Mesothelial cell of epicardium (in vitro differentiated cells): ENCODE results near the gene CUEDC2. TPM values are rescaled to one million over a fixed set of nuclear protein-coding genes. Genes with fewer than 3 reads are reported as not detected.

Experiments
- DNase-seq, 2 experiments: peaks; one replicate each; pipeline ENCODE4 v3.0.0; 2021; ENCODE audit warnings: low spot score in 2 of 2; ENCODE audit not compliant: unreplicated experiment in 2 of 2
- H3K27ac Mint-ChIP-seq: 2 replicates; pipeline ENCODE4 v1.8.0; 2021; ENCODE audit warnings: mixed read lengths
- H3K27me3 Mint-ChIP-seq: 2 replicates; pipeline ENCODE4 v1.8.0; 2021; ENCODE audit warnings: low read depth, mixed read lengths
- H3K36me3 Mint-ChIP-seq: 2 replicates; pipeline ENCODE4 v1.8.0; 2021; ENCODE audit warnings: mixed read lengths
- H3K4me1 Mint-ChIP-seq: 2 replicates; pipeline ENCODE4 v1.8.0; 2021; ENCODE audit warnings: mixed read lengths
- H3K4me3 Mint-ChIP-seq: 2 replicates; pipeline ENCODE4 v1.8.0; 2021; ENCODE audit warnings: mild to moderate bottlenecking, moderate library complexity, mixed read lengths
- H3K9me3 Mint-ChIP-seq: 2 replicates; pipeline ENCODE4 v1.8.0; 2021; ENCODE audit warnings: mixed read lengths
- microRNA-seq: library from miRNA; unstranded; fragments of <30 nt; microRNA quantifications from one replicate; pipeline ENCODE4 v1.2.0, GENCODE V29; 2021; ENCODE audit warnings: inconsistent platforms, mixed read lengths
- total RNA-seq: library from RNA; stranded (reverse); gene quantifications from 3 replicates; pipeline ENCODE4 v1.2.1, GENCODE V29; 2021
- TF ChIP-seq, protein P1 (sequence below): fragments of 200-600 bp; sonication (generic); IDR thresholded peaks from one replicate; pipeline ENCODE4 v1.5.0; 2021; ENCODE audit warnings: antibody characterized with exemption; ENCODE audit not compliant: unreplicated experiment

CUEDC2 gene
- total RNA-seq, 1 donor from 2014 or later: 75.6 TPM

DNA sequence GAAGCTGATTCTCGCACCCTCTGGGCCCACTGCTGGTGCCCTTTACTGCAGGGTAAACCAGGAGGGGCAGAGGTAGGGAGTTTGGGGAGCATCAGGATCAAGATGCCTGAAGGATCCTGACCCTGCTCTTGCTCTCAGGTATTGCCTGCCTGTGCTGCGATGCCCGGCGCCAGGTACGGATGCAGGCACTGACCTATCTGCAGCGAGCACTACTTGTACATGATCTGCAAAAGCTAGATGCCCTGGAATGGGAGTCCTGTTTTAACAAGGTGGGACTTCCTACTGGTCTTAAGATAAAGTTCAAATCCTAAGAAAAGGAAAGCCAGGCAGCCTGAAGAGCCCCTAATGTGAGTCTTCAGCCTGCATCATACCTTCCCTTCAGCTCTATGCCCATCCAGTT lies 53.0 kb downstream of the CUEDC2 start:
- Mint-ChIP-seq H3K4me3 (no peak overlapping the region), H3K36me3 (peaks cover 24% of the 10 kb centered on the region), H3K9me3 (no peaks in the 10 kb centered on the region), H3K27ac (no peak overlapping the region), H3K27me3 (no peaks in the 10 kb centered on the region), H3K4me1 (no peaks in the 10 kb centered on the region)
- DNase-seq: no peak
- TF ChIP-seq, protein P1, sequence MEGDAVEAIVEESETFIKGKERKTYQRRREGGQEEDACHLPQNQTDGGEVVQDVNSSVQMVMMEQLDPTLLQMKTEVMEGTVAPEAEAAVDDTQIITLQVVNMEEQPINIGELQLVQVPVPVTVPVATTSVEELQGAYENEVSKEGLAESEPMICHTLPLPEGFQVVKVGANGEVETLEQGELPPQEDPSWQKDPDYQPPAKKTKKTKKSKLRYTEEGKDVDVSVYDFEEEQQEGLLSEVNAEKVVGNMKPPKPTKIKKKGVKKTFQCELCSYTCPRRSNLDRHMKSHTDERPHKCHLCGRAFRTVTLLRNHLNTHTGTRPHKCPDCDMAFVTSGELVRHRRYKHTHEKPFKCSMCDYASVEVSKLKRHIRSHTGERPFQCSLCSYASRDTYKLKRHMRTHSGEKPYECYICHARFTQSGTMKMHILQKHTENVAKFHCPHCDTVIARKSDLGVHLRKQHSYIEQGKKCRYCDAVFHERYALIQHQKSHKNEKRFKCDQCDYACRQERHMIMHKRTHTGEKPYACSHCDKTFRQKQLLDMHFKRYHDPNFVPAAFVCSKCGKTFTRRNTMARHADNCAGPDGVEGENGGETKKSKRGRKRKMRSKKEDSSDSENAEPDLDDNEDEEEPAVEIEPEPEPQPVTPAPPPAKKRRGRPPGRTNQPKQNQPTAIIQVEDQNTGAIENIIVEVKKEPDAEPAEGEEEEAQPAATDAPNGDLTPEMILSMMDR: no peak

DNA sequence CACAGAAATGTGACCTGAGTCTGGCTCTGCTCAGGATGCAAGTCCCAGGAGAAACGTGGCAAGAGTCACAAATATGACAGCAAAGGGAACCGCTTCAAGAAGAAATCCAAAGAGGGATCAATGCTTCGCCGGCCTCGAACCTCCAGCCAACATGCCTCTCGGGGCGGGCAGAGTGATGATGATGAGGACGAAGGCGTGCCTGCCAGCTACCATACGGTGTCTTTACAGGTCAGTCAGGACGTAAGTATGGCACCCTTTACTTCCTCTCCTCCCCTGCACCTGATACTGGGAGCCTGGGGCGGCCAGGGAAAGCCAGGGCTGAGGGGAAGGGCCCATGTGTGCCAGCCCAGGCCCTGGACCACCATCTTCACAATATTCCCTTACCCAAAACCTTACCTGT lies 55.5 kb downstream of the CUEDC2 start:
- H3K27ac Mint-ChIP-seq: no peak overlapping the region
- no peak overlapping the region for H3K4me3 Mint-ChIP-seq
- H3K4me1 Mint-ChIP-seq: no peaks in the 10 kb centered on the region
- no peak for DNase-seq
- no peaks in the 10 kb centered on the region for H3K27me3 Mint-ChIP-seq
- H3K9me3 Mint-ChIP-seq: no peaks in the 10 kb centered on the region
- peaks cover 34% of the 10 kb centered on the region for H3K36me3 Mint-ChIP-seq
- TF ChIP-seq, protein P1: no peak

DNA sequence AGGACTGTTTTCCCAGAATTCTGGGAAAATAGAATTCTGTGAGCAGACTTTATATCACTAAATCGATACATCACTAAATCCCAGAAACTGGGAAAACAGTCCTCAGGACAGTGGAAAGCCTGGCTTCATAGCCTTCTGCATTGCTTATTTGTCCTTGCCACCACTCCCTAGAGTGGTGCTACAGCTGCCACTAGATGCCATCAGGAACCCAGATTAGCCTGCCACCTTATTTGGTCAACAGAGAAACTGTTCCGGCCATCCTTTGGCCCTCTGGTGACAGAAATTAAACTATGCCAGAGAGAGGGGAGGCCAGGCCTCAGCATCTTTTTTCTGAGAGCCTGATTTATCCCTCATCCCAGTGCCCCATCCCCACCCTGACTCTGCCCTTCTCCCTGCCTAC lies 56.5 kb downstream of the CUEDC2 start:
- no peaks in the 10 kb centered on the region for H3K4me1 Mint-ChIP-seq
- TF ChIP-seq, protein P1: no peak

DNA sequence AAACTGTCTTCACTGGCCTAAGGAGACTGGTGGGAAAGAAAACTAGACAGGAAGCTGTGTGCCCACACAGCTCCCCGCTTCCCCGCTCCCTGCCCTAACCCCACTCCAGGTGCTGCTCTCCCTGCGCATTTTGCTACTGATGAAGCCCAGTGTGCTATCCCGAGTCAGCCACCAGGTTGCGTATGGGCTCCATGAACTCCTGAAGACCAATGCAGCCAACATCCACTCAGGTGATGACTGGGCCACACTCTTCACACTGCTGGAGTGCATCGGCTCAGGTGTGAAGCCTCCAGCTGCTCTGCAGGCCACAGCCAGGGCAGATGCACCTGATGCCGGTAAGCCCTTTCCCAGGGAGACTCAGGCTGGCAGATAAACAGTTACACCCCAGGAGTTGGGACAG lies 57.1 kb downstream of the CUEDC2 start:
- Mint-ChIP-seq H3K27me3 (no peaks in the 10 kb centered on the region), H3K9me3 (peaks cover 12% of the 10 kb centered on the region), H3K36me3 (peaks cover 41% of the 10 kb centered on the region), H3K4me3 (no peak overlapping the region), H3K27ac (no peak overlapping the region), H3K4me1 (no peaks in the 10 kb centered on the region)
- DNase-seq: no peak
- TF ChIP-seq, protein P1: no peak

More for the DNA sequence above, 56.5 kb downstream of the CUEDC2 start:
- no peak for DNase-seq
- H3K27ac Mint-ChIP-seq: no peak overlapping the region
- peaks cover 7% of the 10 kb centered on the region for H3K9me3 Mint-ChIP-seq
- H3K27me3 Mint-ChIP-seq: no peaks in the 10 kb centered on the region
- H3K36me3 Mint-ChIP-seq: peaks cover 37% of the 10 kb centered on the region
- no peak overlapping the region for H3K4me3 Mint-ChIP-seq

Small RNA genes lying within 50 kb of the gene (microRNA-seq; reads per million reads assigned to microRNA genes)
- gene MIR146B: 439 reads per million, percentile 73 among the genes with 10 or more reads in this experiment

Other genes starting within 250 kb of the CUEDC2 start
- 0.27 to 0.44 TPM (median 0.43 TPM) in 3 replicates for gene ELOVL3, start 206.3 kb downstream of the CUEDC2 start, total RNA-seq
- gene PITX3, start 191.1 kb downstream of the CUEDC2 start, total RNA-seq: not detected in 3 replicates
- 49.3 to 51.1 TPM (median 51.1 TPM) in 3 replicates for gene GBF1, start 187.0 kb downstream of the CUEDC2 start, total RNA-seq
- gene NFKB2, start 36.9 kb downstream of the CUEDC2 start, total RNA-seq: 51.7 to 56.6 TPM (median 55.8 TPM) in 3 replicates
- 12.4 to 14.3 TPM (median 13.4 TPM) in 3 replicates for gene PSD, start 13.8 kb downstream of the CUEDC2 start, total RNA-seq
- 9.4 to 11.7 TPM (median 10.1 TPM) in 3 replicates for gene FBXL15, start 11.7 kb downstream of the CUEDC2 start, total RNA-seq
- gene C10orf95, start 19.0 kb upstream of the CUEDC2 start, total RNA-seq: not detected in 3 replicates
- 91.5 to 93.6 TPM (median 91.7 TPM) in 3 replicates for gene ACTR1A, start 70.1 kb upstream of the CUEDC2 start, total RNA-seq
- gene SUFU, start 71.4 kb upstream of the CUEDC2 start, total RNA-seq: 32.4 to 33.4 TPM (median 32.7 TPM) in 3 replicates
- 74.3 to 85.3 TPM (median 79.2 TPM) in 3 replicates for gene TRIM8, start 211.9 kb upstream of the CUEDC2 start, total RNA-seq